HepG2 (cell line): Measurements from ENCODE around the gene NR2F6. TPM values are rescaled to one million over a fixed set of nuclear protein-coding genes. Genes with fewer than 3 reads are reported as not detected.

Source experiments
- ARID2 ChIP-seq: sonication (generic); formaldehyde crosslinking; IDR thresholded peaks from 2 replicates; pipeline ENCODE4 v1.8.1; 2022; ENCODE audit warnings: mild to moderate bottlenecking, missing genetic modification reagents, borderline replicate concordance
- BCL6 ChIP-seq: IDR thresholded peaks from 2 replicates; pipeline ENCODE4 v1.6.1; 2016; ENCODE audit warnings: missing genetic modification reagents, missing compliant biosample characterization
- BRD4 ChIP-seq: sonication (generic); formaldehyde crosslinking; IDR thresholded peaks from 2 replicates; pipeline ENCODE4 v1.4.0; 2020; ENCODE audit warnings: missing genetic modification reagents
- CCDC6 ChIP-seq: sonication (generic); formaldehyde crosslinking; IDR thresholded peaks from 2 replicates; pipeline ENCODE4 v1.8.1; 2022; ENCODE audit warnings: mild to moderate bottlenecking, missing genetic modification reagents, moderate library complexity
- ERF ChIP-seq: IDR thresholded peaks from 2 replicates; pipeline ENCODE4 v1.6.1; 2018; ENCODE audit warnings: missing biosample characterization, missing genetic modification reagents
- NFATC3 ChIP-seq: sonication (generic); formaldehyde crosslinking; IDR thresholded peaks from 2 replicates; pipeline ENCODE4 v1.5.1; 2020; ENCODE audit warnings: mild to moderate bottlenecking, missing genetic modification reagents
- PHF20 ChIP-seq: sonication (generic); formaldehyde crosslinking; IDR thresholded peaks from 2 replicates; pipeline ENCODE4 v1.5.0; 2020; ENCODE audit warnings: mild to moderate bottlenecking, missing genetic modification reagents
- TAF1 ChIP-seq: sonication (generic); formaldehyde crosslinking; IDR thresholded peaks from 2 replicates; pipeline ENCODE4 v1.4.0; 2020; ENCODE audit warnings: missing genetic modification reagents
- ZKSCAN8 ChIP-seq: IDR thresholded peaks from 2 replicates; pipeline ENCODE4 v1.6.1; 2016; ENCODE audit warnings: borderline replicate concordance, missing genetic modification reagents, missing compliant biosample characterization
- ZNF205 ChIP-seq: IDR thresholded peaks from 2 replicates; pipeline ENCODE4 v1.6.1; 2018; ENCODE audit warnings: missing biosample characterization, missing genetic modification reagents
- ZNF234 ChIP-seq: sonication (generic); formaldehyde crosslinking; conservative IDR thresholded peaks from 2 replicates; pipeline ENCODE4 v1.5.1; 2020; ENCODE audit warnings: mild to moderate bottlenecking, missing genetic modification reagents
- ZNF329 ChIP-seq: sonication (generic); formaldehyde crosslinking; IDR thresholded peaks from 2 replicates; pipeline ENCODE4 v1.9.0; 2021; ENCODE audit warnings: low read depth, mild to moderate bottlenecking, missing genetic modification reagents
- ZSCAN29 ChIP-seq: sonication (generic); formaldehyde crosslinking; conservative IDR thresholded peaks from 2 replicates; pipeline ENCODE4 v1.4.0; 2020; ENCODE audit warnings: mild to moderate bottlenecking, missing genetic modification reagents
- polyA plus RNA-seq, 8 experiments: library from polyadenylated mRNA; depleted of rRNA in 3 of 8; stranded (reverse) in 7 of 8; unstranded in 1 of 8; fragments of >200 nt; fragmentation: Illumina TruSeq in 4 of 8; extraction: Trizol in 4 of 8; gene quantifications; 2 replicates each; pipeline versions ENCODE4 v1.2.1 to v1.2.3, GENCODE V29; 2011 to 2016; ENCODE audit warnings: low read depth in 4 of 8, missing spikeins in 1 of 8, mixed read lengths in 1 of 8; ENCODE audit not compliant: insufficient read depth in 1 of 8
- total RNA-seq, 5 experiments: library from RNA; depleted of rRNA; stranded (reverse); fragments of >200 nt; fragmentation: Illumina TruSeq; extraction: Trizol; gene quantifications; 2 replicates each; pipeline ENCODE4 v1.2.3, GENCODE V29; 2016; ENCODE audit warnings: low read depth in 1 of 5
- TF ChIP-seq, protein P1 (sequence below): sonication (generic); formaldehyde crosslinking; IDR thresholded peaks from 2 replicates; pipeline ENCODE4 v1.4.0; 2020; ENCODE audit warnings: missing genetic modification reagents
- TF ChIP-seq, protein P2 (sequence below): sonication (generic); formaldehyde crosslinking; IDR thresholded peaks from 2 replicates; pipeline ENCODE4 v1.9.0; 2021; ENCODE audit warnings: missing genetic modification reagents, mild to moderate bottlenecking, borderline replicate concordance
- TF ChIP-seq, protein P3 (sequence below): sonication (generic); formaldehyde crosslinking; IDR thresholded peaks from 2 replicates; pipeline ENCODE4 v1.4.0; 2020; ENCODE audit warnings: mild to moderate bottlenecking, missing genetic modification reagents, borderline replicate concordance
- TF ChIP-seq, protein P4 (sequence below): sonication (generic); formaldehyde crosslinking; conservative IDR thresholded peaks from 2 replicates; pipeline ENCODE4 v1.8.0; 2022; ENCODE audit warnings: mild to moderate bottlenecking, moderate library complexity, missing genetic modification reagents
- TF ChIP-seq, protein P5 (sequence below): sonication (generic); formaldehyde crosslinking; IDR thresholded peaks from 2 replicates; pipeline ENCODE4 v1.8.0; 2023; ENCODE audit warnings: mild to moderate bottlenecking, missing genetic modification reagents

Gene NR2F6
- total and polyA plus RNA-seq, 2 of the 13 experiments (the other 11 are each of a cell fraction or from before 2014, with no cell fraction given) = 30.9 to 72.4 TPM

DNA sequence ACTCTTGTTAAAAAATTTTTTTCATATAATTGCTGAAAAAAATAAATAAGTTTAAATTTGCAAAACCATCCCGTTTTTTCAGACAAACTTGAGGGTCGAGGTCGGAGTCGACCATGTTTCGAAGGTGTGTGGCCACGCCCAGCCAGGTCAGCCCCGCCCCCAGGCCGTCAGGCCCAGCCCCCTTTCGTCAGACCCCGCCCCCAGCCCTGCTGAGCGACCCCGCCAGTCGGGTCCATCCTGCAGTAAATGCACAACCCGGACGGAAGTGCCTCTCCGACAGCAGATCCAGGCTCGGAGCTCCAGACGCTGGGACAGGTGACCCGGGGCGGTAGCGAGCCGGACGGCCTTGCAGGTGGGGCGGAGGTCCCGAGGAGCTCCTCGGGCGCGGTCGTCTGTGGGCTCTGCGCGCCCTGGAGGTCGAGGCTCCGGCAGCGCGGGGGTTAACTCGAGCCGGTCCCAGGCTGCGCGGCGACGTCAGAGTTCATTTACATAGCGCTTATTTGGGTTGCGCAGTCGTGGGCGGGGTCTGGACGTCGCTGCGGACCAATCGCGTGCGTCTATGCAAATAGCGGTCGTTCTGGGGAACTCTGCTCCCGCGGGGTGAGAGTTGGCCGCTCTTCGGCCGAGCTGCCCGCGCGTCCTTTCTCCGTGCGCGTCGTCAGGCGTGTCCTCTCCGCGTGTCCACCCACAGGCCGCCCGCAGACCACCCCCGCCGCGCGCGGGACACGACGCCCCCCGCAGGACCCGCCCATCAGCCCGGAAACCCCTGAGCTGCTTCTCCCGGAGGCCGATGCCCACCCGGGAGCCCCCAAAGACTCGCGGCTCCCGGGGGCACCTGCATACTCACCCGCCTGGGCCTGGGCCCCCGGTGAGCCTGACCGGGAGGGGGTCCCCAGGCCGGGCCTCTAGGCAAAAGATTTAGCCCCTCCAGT, 19.5 kb downstream of the NR2F6 start, which contains the start of gene OCEL1 (continued):
- TF ChIP-seq PHF20 (CRISPR knock-in tag) (peak; percentile 63), ARID2 (CRISPR knock-in tag) (no peak), NFATC3 (no peak), ZNF329 (CRISPR knock-in tag) (no peak), ZNF205 (CRISPR knock-in tag) (no peak; the same call in none of the 2 replicates), ZSCAN29 (0 out of 2 replicates have a peak, but pooled peaks have one; percentile 37), BRD4 (CRISPR knock-in tag) (0 out of 2 replicates have a peak, but pooled peaks have one; percentile 46), ZNF234 (peak; percentile 77; the same call in 1 of the 2 replicates), BCL6 (CRISPR knock-in tag) (0 out of 2 replicates have a peak, but pooled peaks have one; percentile 2), TAF1 (CRISPR knock-in tag) (peak; percentile 82), ZKSCAN8 (CRISPR knock-in tag) (peak; percentile 80; the same call in 1 of the 2 replicates), ERF (CRISPR knock-in tag) (peak; percentile 59), CCDC6 (CRISPR knock-in tag) (peak; percentile 82; the same call in 1 of the 2 replicates)
- TF ChIP-seq, protein P1, sequence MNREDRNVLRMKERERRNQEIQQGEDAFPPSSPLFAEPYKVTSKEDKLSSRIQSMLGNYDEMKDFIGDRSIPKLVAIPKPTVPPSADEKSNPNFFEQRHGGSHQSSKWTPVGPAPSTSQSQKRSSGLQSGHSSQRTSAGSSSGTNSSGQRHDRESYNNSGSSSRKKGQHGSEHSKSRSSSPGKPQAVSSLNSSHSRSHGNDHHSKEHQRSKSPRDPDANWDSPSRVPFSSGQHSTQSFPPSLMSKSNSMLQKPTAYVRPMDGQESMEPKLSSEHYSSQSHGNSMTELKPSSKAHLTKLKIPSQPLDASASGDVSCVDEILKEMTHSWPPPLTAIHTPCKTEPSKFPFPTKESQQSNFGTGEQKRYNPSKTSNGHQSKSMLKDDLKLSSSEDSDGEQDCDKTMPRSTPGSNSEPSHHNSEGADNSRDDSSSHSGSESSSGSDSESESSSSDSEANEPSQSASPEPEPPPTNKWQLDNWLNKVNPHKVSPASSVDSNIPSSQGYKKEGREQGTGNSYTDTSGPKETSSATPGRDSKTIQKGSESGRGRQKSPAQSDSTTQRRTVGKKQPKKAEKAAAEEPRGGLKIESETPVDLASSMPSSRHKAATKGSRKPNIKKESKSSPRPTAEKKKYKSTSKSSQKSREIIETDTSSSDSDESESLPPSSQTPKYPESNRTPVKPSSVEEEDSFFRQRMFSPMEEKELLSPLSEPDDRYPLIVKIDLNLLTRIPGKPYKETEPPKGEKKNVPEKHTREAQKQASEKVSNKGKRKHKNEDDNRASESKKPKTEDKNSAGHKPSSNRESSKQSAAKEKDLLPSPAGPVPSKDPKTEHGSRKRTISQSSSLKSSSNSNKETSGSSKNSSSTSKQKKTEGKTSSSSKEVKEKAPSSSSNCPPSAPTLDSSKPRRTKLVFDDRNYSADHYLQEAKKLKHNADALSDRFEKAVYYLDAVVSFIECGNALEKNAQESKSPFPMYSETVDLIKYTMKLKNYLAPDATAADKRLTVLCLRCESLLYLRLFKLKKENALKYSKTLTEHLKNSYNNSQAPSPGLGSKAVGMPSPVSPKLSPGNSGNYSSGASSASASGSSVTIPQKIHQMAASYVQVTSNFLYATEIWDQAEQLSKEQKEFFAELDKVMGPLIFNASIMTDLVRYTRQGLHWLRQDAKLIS (CRISPR knock-in tag) = no peak
- TF ChIP-seq, protein P2, sequence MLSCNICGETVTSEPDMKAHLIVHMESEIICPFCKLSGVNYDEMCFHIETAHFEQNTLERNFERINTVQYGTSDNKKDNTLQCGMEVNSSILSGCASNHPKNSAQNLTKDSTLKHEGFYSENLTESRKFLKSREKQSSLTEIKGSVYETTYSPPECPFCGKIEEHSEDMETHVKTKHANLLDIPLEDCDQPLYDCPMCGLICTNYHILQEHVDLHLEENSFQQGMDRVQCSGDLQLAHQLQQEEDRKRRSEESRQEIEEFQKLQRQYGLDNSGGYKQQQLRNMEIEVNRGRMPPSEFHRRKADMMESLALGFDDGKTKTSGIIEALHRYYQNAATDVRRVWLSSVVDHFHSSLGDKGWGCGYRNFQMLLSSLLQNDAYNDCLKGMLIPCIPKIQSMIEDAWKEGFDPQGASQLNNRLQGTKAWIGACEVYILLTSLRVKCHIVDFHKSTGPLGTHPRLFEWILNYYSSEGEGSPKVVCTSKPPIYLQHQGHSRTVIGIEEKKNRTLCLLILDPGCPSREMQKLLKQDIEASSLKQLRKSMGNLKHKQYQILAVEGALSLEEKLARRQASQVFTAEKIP (CRISPR knock-in tag) = no peak
- TF ChIP-seq, protein P3, sequence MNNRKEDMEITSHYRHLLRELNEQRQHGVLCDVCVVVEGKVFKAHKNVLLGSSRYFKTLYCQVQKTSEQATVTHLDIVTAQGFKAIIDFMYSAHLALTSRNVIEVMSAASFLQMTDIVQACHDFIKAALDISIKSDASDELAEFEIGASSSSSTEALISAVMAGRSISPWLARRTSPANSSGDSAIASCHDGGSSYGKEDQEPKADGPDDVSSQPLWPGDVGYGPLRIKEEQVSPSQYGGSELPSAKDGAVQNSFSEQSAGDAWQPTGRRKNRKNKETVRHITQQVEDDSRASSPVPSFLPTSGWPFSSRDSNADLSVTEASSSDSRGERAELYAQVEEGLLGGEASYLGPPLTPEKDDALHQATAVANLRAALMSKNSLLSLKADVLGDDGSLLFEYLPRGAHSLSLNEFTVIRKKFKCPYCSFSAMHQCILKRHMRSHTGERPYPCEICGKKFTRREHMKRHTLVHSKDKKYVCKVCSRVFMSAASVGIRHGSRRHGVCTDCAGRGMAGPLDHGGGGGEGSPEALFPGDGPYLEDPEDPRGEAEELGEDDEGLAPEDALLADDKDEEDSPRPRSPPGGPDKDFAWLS (CRISPR knock-in tag) = no peak
- TF ChIP-seq, protein P4, sequence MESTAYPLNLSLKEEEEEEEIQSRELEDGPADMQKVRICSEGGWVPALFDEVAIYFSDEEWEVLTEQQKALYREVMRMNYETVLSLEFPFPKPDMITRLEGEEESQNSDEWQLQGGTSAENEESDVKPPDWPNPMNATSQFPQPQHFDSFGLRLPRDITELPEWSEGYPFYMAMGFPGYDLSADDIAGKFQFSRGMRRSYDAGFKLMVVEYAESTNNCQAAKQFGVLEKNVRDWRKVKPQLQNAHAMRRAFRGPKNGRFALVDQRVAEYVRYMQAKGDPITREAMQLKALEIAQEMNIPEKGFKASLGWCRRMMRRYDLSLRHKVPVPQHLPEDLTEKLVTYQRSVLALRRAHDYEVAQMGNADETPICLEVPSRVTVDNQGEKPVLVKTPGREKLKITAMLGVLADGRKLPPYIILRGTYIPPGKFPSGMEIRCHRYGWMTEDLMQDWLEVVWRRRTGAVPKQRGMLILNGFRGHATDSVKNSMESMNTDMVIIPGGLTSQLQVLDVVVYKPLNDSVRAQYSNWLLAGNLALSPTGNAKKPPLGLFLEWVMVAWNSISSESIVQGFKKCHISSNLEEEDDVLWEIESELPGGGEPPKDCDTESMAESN (CRISPR knock-in tag) = peak; percentile 68; the same call in 1 of the 2 replicates
- TF ChIP-seq, protein P5, sequence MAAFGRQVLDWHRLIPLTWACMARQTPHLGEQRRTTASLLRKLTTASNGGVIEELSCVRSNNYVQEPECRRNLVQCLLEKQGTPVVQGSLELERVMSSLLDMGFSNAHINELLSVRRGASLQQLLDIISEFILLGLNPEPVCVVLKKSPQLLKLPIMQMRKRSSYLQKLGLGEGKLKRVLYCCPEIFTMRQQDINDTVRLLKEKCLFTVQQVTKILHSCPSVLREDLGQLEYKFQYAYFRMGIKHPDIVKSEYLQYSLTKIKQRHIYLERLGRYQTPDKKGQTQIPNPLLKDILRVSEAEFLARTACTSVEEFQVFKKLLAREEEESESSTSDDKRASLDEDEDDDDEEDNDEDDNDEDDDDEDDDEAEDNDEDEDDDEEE (CRISPR knock-in tag) = no peak
